ENCODE data around the gene FAM186B.
"Not testable (repeated sequence)": the region's sequence is repeated elsewhere in the genome, so short reads cannot be mapped to it uniquely, and the experiment has no call there.

- not testable (repeated sequence) for TF ChIP-seq USF2 (CRISPR knock-in tag; IDR thresholded peaks at IDR 0.05); CTCF (IDR thresholded peaks at IDR 0.05); CDX4 (CRISPR knock-in tag; IDR thresholded peaks at IDR 0.05; ENCODE audit: borderline replicate concordance); ZNF423 (CRISPR knock-in tag; IDR thresholded peaks at IDR 0.05); ATF3 (CRISPR knock-in tag; conservative IDR thresholded peaks at IDR 0.05); MAX (CRISPR knock-in tag; IDR thresholded peaks at IDR 0.05); GRHL2 (CRISPR knock-in tag; IDR thresholded peaks at IDR 0.05; ENCODE audit: insufficient replicate concordance, severe bottlenecking); USF1 (CRISPR knock-in tag; IDR thresholded peaks at IDR 0.05); RORB (CRISPR knock-in tag; IDR thresholded peaks at IDR 0.05); ZNF671 (CRISPR knock-in tag; IDR thresholded peaks at IDR 0.05)
Measured at GRCh38 chr12:49610785-49611184, 5.3 kb upstream of the FAM186B start.

Data from WTC11 (cell line).